ENCODE measurements around the gene FAM25C. TPM values are rescaled to one million over a fixed set of nuclear protein-coding genes. Genes with fewer than 3 reads are reported as not detected.
"Not testable (repeated sequence)": the region's sequence is repeated elsewhere in the genome, so short reads cannot be mapped to it uniquely, and the experiment has no call there.

Gene FAM25C
- polyA plus RNA-seq, 6 donors from 2014 or later = not detected

DNA sequence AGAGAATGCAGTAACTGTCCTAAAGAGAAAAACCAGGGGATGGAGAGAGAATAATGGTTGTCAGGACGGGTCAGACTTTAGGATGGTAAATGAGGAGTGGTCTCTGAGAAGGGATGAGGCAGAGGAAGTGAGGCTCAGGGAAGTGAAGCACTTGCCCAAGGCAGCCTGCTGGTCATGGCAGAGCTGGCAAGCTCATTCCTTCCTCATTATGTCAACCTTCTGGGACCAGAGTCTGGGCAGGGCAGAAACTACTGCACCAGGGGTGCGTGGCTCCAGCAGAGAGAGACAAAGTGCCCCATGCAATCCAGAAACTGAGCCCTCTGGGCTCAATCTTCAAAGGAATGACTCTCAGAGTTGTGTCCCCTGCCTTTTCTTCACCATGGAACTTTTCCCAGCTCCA is 27.5 kb downstream of the FAM25C start:
- ATAC-seq (ENCODE audit: low read depth in 2 of 2); H3K9me3 Mint-ChIP-seq; DNase-seq; H3K4me1 Mint-ChIP-seq; H3K4me3 Mint-ChIP-seq; H3K27ac Mint-ChIP-seq; H3K27me3 Mint-ChIP-seq; H3K36me3 Mint-ChIP-seq: not testable (repeated sequence)

DNA sequence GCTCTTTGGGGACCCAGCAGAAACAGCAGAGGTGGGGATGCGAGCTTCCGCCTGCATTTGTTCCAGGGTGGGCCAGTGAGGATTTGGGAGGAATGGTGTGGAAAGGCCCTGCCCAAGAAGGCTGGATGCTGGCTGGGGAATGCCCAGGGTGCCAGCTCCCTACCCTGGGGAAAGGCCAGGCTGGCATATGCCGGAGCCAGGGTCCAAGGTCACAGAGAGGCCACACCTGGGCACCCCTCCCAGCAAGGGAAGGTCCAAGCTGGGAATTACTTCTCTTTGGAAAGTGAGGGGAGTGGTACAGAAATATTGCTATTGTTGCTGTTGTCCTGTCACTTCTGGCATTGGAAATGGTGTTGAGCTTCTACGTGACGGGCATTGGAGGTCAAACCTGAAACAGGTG is 28.0 kb downstream of the FAM25C start:
- H3K4me3 Mint-ChIP-seq; H3K36me3 Mint-ChIP-seq; DNase-seq; H3K4me1 Mint-ChIP-seq; H3K27me3 Mint-ChIP-seq; ATAC-seq (ENCODE audit: low read depth in 2 of 2); H3K27ac Mint-ChIP-seq; H3K9me3 Mint-ChIP-seq: not testable (repeated sequence)

DNA sequence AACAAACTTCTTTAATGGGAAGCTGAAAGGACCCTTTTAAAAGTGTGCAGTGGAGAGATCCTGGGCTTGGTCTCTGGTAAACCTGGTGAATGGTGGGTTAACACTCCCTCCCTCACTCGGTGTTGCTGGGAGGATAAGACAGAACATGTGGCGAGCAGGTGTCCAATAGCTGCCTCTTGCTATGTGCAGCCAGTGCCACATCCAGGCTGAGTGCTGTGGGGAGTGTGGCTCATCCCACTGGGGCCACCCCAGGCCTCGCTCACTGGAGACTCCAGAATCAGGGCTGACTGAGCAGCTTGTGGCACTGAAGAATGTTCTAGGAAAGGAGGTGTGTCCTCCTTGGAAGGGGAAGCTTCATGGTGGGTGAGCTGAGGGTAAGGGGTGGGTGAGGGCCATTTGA is 29.5 kb downstream of the FAM25C start:
- not testable (repeated sequence) for ATAC-seq (ENCODE audit: low read depth in 2 of 2); H3K9me3 Mint-ChIP-seq; DNase-seq; H3K4me1 Mint-ChIP-seq; H3K27me3 Mint-ChIP-seq; H3K4me3 Mint-ChIP-seq; H3K27ac Mint-ChIP-seq; H3K36me3 Mint-ChIP-seq

DNA sequence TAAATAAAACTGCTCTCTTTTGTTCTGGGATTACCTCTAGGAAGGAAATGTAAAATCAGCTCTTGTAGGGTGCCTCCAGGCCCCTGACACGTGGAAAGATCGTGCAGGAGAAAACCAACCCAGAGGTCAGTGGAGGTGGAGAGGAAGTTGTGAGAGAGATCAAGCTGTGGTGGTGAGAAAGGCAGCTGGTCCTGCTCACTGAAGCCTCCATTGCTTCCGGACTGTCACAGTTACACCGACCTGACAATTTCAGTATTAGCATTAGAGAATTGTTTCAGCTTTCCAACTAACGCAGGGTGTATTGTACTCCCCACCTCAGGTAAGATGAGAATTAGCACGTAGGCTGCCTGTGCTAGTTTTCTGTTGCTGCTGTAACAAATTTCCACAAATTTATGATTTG is 30.6 kb downstream of the FAM25C start:
- not testable (repeated sequence) for ATAC-seq (ENCODE audit: low read depth in 2 of 2); H3K4me1 Mint-ChIP-seq; H3K27ac Mint-ChIP-seq; H3K27me3 Mint-ChIP-seq; H3K36me3 Mint-ChIP-seq; H3K4me3 Mint-ChIP-seq; DNase-seq; H3K9me3 Mint-ChIP-seq

DNA sequence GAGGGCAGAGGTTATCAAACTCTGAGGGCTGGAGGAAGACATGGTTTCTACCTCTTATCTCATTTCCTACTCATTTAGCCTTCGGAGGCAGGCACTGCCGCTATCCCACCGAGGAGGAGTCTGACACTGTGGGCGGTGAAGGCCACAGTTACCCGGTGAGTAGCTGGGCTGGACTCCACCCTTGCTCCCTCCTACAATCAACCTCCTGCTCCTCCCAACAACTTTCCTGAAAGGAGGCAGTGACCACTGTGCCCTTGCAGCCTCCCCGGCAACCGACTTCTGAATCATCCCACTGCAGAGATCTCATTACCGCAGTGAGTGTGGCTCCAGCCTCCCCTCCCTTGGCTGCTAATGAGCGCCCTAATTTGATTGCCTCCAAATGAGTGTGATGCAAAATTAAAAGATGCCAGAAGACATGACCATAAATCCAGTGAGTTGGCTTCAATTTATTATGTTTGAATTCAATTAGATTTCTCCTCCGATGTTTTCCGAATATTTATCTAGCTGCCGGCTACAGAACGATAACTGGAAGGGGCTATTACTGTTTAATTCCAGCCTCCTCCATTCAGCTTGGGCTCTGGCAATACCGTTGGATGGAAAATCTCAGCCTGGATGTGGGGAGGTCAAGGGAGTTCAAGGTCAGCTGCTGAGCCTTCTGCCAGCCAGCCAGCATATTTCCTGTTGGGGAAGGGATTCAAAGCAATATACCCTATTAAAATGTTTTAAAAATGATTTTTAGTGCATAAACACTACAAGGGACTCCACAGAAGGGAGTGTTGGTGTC is 35.1 kb downstream of the FAM25C start:
- not testable (repeated sequence) for H3K27ac Mint-ChIP-seq; ATAC-seq (ENCODE audit: low read depth in 2 of 2); H3K27me3 Mint-ChIP-seq; H3K36me3 Mint-ChIP-seq; H3K9me3 Mint-ChIP-seq; DNase-seq; H3K4me3 Mint-ChIP-seq; H3K4me1 Mint-ChIP-seq

DNA sequence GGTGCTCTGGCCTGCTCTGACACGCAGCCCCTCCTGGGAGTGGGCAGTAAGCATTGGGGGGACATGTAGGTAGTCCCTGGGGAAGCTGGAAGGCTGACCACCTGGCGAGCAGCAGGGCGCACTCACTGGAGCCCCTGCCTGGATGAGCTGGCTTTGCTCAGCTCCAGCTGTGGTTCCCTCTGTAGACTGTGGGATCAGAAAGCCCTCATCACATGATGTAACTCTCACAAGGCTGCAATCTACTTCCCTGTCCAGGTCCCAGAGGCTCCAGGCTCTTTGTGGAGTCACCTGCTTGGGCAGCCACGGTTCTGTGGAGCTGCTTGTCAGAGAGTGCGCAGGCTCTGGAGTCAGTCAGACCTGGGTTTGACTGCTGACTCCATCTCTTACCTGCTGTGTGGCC is 36.8 kb downstream of the FAM25C start:
- H3K4me1 Mint-ChIP-seq; ATAC-seq (ENCODE audit: low read depth in 2 of 2); H3K27me3 Mint-ChIP-seq; H3K9me3 Mint-ChIP-seq; H3K27ac Mint-ChIP-seq; H3K4me3 Mint-ChIP-seq; DNase-seq; H3K36me3 Mint-ChIP-seq: not testable (repeated sequence)

DNA sequence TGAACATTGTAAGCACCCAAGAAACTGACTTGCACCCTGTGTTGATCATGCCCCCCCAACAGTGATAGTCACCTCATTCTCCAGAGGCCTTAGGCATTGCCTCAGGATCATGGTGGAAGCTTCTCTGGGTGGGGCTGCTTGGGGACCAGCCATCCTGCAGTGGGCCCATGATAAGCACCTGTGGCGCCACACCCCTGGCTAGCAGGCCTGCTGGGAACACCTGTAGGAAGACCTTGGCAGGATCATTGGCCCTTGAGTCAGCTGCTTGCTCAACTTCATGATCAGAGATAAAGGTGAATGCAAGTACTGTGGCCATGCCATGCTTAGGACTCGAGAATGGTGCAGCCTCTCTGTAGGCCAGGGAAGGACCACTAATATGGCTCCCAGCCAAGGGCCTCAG is 38.9 kb downstream of the FAM25C start:
- H3K36me3 Mint-ChIP-seq; H3K27ac Mint-ChIP-seq; H3K4me3 Mint-ChIP-seq; H3K4me1 Mint-ChIP-seq; H3K9me3 Mint-ChIP-seq; H3K27me3 Mint-ChIP-seq; ATAC-seq (ENCODE audit: low read depth in 2 of 2); DNase-seq: not testable (repeated sequence)

DNA sequence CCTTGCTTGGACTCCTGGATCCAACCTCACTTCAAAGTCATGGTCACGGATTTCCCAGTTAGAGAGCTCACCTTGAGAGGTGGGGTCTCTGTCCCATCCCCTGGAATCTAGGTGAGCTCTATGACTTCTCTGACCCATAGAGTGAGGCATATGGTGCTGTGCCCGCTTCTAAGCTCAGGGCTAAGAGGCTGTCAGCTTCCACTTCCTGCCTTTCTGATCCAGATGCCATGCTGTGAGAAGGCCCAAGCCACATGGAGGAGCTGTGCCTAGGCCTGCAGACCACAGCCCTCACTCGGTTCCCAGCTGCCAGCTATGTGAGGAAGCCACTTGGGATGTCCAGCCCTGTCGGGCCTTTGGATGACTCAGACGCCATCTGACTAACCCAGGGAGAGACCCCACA is 39.9 kb downstream of the FAM25C start:
- H3K36me3 Mint-ChIP-seq, H3K4me1 Mint-ChIP-seq: not testable (repeated sequence)

DNA sequence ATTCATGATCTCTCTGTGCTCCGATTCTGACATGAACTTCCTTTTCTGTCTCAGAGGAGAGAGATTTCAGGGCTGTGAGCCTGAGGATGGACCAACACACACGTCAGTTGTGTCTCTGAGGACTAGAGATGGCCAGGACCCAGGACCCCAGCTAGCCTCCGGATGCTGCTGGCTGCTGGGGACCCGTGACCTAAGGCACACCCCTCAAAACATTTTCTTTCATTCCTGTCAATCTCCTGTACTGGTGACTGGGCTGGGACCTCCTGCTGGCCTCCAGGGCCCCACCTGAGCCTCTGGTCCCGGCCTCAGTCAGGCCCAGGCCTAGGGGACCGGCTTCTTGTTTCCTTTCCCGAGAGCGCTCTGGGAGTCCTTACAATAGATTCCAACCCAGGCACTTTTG is 42.4 kb downstream of the FAM25C start:
- not testable (repeated sequence) for H3K27ac Mint-ChIP-seq; ATAC-seq (ENCODE audit: low read depth in 2 of 2); H3K27me3 Mint-ChIP-seq; H3K9me3 Mint-ChIP-seq; H3K4me1 Mint-ChIP-seq; DNase-seq; H3K4me3 Mint-ChIP-seq; H3K36me3 Mint-ChIP-seq

More for the DNA sequence above, 39.9 kb downstream of the FAM25C start:
- H3K4me3 Mint-ChIP-seq; ATAC-seq (ENCODE audit: low read depth in 2 of 2); H3K9me3 Mint-ChIP-seq; DNase-seq; H3K27ac Mint-ChIP-seq; H3K27me3 Mint-ChIP-seq: not testable (repeated sequence)

DNA sequence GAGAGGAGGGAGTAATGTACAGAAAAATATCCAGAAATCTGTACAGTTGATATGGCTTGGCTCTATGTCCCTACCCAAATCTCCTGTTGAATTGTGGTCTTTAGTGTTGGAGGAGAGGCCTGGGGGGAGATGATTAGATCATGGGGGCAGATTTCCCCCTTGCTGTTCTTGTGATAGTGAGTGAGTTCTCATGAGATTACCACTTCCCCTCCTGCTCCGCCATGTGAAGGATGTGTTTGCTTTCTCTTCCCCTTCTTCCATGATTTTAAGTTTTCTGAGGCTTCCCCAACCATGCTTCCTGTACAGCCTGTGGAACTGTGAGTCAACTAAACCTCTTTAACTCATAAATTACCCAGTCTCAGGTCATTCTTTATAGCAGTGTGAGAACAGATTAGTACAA is 52.2 kb downstream of the FAM25C start:
- H3K4me3 Mint-ChIP-seq; H3K27me3 Mint-ChIP-seq; H3K4me1 Mint-ChIP-seq; ATAC-seq (ENCODE audit: low read depth in 2 of 2); DNase-seq; H3K36me3 Mint-ChIP-seq; H3K27ac Mint-ChIP-seq: not testable (repeated sequence)
- H3K9me3 Mint-ChIP-seq = peaks cover 0 to 10% (median 3%) of the 10 kb centered on the region in 7 donors

Other genes with a start within 250 kb of the FAM25C start
- not detected for gene SYT15B, start 236.2 kb downstream of the FAM25C start, polyA plus RNA-seq (ENCODE audit: low read depth in 6 of 6)
- not detected for gene NPY4R2, start 81.1 kb downstream of the FAM25C start, polyA plus RNA-seq (ENCODE audit: low read depth in 6 of 6)